ENCODE measurements around the gene MDM1.

GRCh38 chr12:68280240-68280639 lies 51.9 kb downstream of the MDM1 start:
- TF ChIP-seq CTCF (conservative IDR thresholded peaks at IDR 0.05 in 1 of 2, IDR thresholded peaks at IDR 0.05 in 1 of 2; ENCODE audit: extremely low read depth in 1 of 2, insufficient read depth in 1 of 2, low read depth in 1 of 2, low read length in 2 of 2) (no peak), EZH2 (IDR thresholded peaks at IDR 0.05; ENCODE audit: borderline replicate concordance, low read length) (no peak)

Data from mammary epithelial cell (primary cell).